Cardiac septum (tissue), 1 donor: ENCODE results near the gene ZNF628. TPM values are rescaled to one million over a fixed set of nuclear protein-coding genes. Genes with fewer than 3 reads are reported as not detected.
A peak's percentile ranks its signal among the peaks of the same experiment; 100 is the strongest.

Experiments
- DNase-seq: peaks from one replicate; pipeline ENCODE4 v3.0.0-alpha.2; 2020; ENCODE audit warnings: low spot score
- intact Hi-C: fragments of 100-400 bp; cut with DNase I; formaldehyde crosslinking; loops from one replicate; pipeline ENCODE4 v1.14.0; 2022
- long read RNA-seq: library from polyadenylated mRNA; unstranded; transcript quantifications from one replicate; pipeline ENCODE4 v2.0.0, GENCODE V29; 2021
- total RNA-seq: library from RNA; stranded (reverse); fragmentation: NEBNext Ultra II Directional; extraction: Animal tissue kit (Norgen Biotek cat#: 25700); gene quantifications from one replicate; pipeline ENCODE4 v1.2.1, GENCODE V29; 2021
- donor health status: DM: no; HTN: no; CAD: no.

ZNF628 gene
- total RNA-seq = 3.4 TPM
- long read RNA-seq, transcript ZNF628-201 (1 exons, 3,177 nt) = major isoform, 11 of 11 reads
- long read RNA-seq, partial matches to known transcripts = 0 of 11 reads
- long read RNA-seq, other reads (novel, unspliced or antisense) = 0 of 11 reads

DNA sequence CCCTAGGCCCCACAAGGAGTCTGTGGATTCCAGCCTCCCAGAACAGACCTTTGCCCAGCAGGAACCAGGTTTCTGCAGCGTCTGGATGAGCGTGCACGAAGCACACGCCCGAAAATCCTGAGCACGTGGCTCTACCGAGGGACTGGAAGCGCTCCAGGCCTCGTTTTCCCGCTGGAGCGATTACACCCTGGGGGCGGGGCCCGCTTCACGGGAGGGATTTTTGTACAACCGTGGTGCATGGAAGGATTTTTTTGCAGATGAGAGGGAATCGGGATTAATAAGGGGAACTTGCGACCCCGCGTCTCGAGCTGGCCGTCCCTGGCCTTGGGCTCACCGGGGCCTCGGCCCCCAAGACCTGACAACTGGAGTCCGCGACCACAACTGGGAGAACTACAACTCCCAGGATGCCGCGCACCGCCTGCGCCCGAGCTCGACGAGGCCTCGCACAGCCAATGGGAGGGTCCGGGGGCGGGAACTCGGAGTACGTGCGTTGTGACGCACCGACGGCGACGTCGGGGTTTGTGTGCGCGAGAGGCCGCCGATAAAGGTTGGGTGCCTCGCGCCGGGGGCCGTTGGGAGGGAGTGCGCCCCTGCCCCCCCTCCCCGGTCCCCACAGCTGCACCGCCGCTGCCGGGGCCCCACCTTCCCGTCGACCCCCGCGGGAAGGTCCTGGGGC lies at the start of gene ZNF628:
Gene ZNF628, plus strand, starts transcription at position 518 of the 676 bp plus-strand sequence. CDS start 3,294 bp downstream, outside the sequence.
- peak; percentile 99 for DNase-seq
- intact Hi-C loops = loop anchor here (2.0 kb wide), 1 partner anchor 125 kb away; the partner anchor contains the start of gene ZNF524

DNA sequence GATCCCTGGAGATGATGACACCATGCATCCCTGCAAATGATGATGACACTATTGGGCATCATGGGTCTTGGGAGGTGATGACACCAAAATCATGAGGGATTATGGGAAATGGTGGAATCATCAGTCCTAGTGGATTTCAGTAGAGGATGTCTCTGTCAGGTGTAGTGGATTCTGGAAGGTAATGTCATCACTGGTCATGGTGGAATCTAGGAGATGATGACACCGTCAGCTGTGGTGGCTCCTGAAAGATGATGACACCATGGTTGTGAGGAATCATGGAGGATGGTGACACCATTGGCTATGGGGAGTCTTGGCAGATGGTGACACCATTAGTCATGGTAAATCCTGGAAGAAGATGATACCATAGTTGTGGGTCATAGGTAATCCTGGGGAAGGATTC lies 45.2 kb upstream of the ZNF628 start:
- no peak for DNase-seq
- intact Hi-C loops = no loop called here

DNA sequence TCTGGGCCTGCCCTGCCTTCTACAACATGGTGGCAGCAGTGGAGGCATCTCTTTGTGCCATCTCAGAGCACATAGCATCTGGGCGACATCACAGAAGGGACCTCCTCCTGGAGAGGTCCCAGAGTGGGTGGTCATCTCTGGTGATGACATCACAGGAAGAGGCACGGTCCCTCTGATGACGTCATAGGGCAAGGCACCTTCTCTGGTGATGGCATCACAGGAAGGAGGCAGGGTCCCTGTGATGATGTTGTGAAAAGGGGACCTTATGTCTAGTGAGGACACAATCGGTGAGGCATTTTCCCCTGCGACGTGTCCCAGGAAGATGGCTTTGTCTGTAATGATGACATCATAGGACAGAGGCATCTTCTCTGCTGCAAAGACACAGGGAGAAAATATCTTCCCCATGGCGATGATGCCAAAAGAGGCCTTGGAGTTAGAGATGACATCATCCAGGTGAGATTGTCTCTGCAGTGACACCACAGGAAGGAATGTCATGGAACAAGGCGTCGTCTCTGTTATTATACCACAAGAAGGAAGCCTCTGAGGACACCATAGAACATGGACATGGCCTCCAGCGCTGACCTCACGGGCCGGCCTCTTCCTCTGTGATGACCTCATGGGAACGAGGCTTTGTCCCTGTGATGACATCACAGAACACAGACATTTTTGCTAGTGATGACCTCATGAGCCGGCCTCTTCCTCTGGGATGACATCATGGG lies 44.0 kb upstream of the ZNF628 start:
- DNase-seq = no peak

DNA sequence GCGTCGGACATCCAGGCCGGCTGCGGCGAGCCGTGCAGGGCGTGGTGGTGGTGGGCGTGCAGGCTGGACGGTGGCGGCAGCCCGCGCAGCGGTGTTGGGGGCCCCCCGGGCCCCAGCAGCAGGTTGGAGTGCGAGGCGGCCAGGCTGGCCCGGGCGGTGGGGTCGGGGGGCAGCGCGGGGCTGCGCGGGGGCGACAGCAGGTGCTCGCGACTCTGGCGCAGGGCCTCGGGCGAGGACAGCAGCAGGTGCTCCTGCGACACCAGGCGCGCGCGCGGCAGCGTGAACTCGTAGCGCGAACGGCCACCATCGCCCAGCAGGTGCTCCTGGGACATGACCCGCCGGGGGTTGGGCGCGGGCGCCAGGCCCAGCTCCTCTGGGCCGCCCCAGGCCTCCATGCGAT lies 43.1 kb upstream of the ZNF628 start:
- no peak for DNase-seq
- intact Hi-C loops = no loop called here

More for the DNA sequence above, 44.0 kb upstream of the ZNF628 start:
- intact Hi-C loops = no loop called here

DNA sequence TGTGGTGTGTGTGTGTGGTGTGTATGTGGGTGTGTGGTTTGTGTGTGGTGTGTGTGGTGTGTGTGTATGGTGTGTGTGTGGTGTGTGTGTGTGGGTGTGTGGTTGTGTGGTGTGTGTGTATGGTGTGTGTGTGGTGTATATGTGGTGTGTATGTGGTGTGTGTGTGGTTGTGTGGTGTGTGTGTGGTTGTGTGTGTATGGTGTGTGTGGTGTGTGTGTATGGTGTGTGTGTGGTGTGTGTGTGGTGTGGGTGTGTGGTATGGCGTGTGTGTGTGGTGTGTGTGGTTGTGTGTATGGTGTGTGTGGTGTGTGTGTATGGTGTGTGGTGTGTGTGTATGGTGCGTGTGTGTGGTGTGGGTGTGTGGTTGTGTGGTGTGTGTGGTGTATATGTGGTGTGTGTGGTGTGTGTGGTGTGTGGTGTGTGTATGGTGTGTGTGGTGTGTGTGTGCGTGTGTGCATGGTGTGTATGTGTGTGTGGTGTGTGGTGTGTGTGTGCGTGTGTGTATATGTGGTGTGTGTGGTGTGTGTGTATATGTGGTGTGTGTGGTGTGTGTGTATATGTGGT lies 42.0 kb upstream of the ZNF628 start:
- intact Hi-C loops = no loop called here
- DNase-seq = no peak

DNA sequence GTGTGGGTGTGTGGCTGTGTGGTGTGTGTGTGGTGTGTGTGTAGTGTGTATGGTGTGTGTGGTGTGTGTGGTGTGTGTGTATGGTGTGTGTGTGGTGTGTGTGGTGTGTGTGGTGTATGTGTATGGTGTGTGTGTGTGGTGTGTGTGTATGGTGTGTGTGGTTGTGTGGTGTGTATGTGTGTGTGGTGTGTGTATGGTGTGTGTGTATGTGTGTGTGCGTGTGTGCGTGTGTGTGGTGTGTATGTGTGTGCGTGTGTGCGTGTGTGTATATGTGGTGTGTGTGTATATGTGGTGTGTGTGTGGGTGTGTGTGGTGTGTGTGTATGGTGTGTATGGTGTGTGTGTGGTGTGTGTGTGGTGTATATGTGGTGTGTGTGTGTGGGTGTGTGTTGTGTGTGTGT lies 41.4 kb upstream of the ZNF628 start:
- intact Hi-C loops = no loop called here
- DNase-seq = no peak

DNA sequence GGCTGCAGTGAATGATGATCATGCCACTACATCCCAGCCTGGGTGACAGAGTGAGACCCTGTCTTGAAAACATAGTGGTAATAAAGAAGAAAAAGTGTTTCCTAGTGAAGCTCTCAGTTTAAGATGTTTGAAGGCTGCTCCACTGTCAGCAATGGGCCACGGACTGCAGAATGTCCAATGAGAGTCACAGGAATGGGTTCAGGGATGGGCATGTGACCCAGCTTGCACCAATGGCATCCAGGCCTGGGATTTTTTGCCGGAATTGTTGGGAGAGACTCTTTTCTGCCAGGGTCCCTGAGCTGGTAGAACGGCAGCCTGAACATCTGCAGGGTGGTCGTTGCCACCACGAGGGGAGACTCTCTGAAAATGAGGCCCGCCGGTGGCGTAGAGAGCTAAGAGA lies 39.6 kb upstream of the ZNF628 start:
- no peak for DNase-seq
- intact Hi-C loops = no loop called here

DNA sequence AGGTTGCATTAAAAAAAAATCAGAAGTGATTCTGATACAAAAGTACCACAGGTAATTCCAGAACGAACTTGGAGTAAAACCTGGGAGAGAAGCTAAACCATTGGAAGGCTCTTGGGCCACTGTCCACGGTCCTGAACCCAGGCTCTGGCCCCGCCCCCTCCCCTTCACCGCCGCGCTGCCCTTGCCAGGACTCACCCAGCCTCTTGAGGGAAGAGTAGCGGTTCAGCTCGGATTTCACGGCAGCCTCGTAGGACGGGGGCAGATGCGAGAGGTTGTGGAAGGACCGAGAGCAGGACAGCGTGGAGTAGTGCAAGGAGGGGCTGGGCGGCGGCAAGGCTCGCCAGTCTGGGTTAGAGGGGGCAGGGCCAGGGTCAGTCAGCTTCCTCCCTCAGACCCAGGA lies 39.0 kb upstream of the ZNF628 start:
- DNase-seq = no peak
- intact Hi-C loops = no loop called here

DNA sequence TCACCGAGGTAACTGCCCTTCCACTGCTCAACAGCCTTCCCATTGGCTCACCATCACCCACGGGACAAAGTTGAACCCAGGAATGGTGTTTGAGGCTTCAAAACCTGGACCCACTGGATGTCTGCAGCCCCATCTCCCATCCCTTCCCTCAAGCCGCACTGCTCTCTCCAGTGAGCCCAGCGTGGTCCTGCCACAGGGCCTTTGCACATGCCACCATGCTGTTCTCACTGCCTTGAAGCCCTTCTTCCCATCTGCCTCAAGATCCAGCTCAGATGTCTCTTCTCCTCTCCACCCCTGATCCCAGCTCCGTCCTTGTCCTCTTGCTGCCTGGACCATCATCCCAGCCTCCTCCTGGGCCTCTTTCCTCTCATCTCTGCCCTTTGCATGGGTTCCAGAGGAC lies 37.4 kb upstream of the ZNF628 start:
- intact Hi-C loops = no loop called here
- DNase-seq = no peak

DNA sequence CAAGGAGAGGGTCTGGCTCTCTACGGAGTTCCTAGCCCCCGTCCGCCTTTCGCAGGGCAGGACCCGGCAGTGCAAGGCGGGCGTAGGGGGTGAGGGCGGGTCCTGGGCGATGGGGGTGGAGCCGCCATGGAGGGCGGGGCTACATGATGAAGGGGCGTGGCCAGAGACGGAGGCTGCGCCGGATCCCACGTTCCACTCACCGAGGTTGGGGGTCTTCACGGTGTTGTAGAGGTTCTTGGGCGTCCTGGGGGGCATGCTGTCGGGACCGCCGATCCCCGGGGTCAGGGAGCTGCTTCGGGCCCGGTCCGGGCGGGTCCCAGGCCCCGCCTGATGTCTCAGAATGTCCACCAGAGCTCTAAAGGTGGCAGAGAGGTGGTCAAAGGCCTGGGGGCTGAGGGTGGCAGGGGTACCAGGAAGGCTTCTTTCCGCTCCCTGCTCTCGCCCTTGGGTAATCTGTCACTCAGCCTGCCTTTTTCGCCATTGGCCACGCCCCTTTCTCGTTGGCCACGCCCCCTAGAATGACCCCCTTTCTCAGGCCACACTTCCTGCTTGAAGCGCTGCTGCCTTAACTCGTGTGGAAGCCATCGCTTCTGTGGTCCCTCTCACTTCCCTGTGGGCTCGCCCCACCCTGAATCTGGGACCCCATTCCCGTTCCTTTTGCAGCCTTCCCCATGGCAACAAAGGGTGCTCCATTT lies 35.9 kb upstream of the ZNF628 start:
- intact Hi-C loops = no loop called here
- DNase-seq = no peak

DNA sequence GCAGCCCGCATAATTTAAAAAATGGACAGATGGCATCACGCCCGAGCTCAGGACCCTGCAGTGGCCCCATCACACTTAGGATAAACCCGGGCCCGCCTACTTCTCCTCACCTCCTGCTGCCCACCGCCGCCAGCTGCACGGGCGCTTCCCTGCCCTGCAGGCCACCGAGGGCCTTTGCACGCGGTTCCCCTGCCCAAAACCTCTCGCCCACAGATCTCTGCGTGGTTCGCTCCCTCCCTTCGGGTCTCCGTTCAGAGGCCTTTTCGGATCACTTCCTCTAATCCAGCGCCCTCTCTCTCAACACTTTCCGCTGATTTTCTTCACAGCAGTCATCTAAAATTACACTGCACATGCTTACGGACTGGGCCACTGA lies 35.1 kb upstream of the ZNF628 start:
- no peak for DNase-seq
- intact Hi-C loops = no loop called here

DNA sequence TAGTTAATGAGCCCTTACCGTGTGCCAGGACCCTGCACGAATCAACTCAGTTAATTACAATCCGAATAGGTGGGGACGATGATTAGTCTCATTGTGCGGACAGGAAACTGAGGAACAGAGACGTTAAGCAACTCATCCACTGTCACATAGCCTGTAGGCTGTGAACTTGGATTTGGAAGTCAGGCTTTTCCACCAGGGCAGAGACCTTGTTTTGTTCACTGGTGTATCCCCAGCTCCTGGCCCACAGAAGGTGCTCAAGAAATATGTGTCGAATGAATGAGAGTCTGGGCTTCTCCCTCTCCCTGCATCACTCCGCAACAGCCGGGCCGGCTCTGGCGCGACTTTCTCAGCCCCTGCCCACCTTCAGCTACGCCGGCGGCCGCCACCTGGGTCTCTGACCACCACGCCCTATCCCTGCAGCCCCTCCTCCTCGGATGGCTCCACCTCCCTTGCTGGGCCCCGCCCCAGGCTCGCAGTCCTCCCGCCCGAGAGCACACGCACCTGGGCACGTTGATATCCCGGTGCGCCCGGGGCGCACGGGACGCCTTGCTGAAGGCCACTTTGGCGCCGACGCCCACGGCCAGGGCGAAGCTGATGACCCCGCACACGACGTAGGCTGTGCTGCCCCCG lies 34.6 kb upstream of the ZNF628 start:
- intact Hi-C loops = no loop called here
- DNase-seq = no peak

DNA sequence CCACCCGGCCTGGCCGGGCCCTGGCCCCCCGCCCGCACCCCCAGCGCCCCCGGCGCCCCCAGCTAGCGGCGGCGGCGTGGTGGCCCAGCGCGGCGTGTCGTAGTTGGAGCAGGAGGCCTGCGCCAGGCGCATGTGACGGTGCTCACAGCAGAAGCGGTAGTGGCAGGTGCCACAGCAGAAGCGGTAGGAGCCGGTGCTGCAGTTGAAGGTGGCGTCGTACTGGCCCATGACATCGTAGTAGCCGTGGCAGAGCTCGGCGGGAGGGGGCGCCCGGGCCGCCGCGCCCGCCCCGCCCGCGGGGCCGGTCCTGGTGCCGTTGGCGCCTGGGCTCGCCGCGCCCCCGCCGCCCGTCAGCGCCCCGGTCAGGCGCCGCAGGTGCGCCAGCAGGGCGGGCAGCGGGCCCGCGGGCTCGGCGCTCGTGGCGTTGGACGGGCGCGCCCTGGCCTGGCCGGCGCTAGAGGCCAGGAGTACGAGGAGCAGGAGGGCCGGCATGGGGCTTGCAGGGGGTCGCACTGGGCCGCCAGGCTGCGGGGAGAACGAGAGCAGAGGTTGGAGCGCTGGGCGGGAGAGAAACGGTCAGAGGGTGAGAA lies 34.0 kb upstream of the ZNF628 start:
- intact Hi-C loops = no loop called here
- DNase-seq = no peak

DNA sequence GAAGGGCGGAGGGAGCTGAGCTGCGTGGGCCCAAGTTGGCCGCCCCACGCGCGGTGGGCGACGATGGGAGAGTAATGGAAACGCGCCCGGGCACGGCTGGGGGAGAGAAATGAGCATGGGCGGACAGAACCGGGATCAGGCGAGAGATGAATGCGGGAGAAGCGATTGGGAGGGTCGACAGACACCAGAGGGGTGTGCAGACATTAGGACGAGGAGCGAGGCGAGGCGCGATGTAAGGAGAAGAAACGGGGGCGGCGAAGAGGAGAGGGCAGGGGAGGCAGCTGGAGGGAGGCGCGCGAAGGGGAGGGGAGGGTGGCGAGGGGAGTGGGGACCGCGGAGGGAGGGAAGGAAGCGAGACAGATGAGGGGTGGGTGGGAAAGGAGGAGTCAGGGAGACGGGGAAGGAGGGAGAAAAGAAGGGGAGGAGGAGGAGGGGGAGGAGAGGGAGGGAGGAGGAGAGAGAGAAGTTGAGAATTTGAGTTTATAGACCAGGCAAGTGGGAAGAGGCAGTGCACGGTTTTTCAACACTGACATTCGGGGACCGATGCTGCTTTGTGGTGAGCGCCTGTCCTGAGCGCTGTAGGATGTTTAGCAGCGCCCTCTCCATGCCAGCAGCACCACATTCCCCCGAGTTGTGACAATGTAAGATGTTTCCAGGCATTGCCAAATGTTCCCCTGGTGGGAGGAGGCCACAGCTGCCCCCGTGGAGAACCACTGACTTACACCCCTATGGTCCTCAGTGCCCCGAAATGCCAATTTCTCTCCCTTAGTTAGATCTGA lies 33.2 kb upstream of the ZNF628 start, which contains the start of gene SHISA7:
Gene SHISA7, minus strand, starts transcription at position 256 of the 779 bp plus-strand sequence. CDS start 437 bp downstream, outside the sequence.
- intact Hi-C loops = no loop called here
- DNase-seq = no peak

DNA sequence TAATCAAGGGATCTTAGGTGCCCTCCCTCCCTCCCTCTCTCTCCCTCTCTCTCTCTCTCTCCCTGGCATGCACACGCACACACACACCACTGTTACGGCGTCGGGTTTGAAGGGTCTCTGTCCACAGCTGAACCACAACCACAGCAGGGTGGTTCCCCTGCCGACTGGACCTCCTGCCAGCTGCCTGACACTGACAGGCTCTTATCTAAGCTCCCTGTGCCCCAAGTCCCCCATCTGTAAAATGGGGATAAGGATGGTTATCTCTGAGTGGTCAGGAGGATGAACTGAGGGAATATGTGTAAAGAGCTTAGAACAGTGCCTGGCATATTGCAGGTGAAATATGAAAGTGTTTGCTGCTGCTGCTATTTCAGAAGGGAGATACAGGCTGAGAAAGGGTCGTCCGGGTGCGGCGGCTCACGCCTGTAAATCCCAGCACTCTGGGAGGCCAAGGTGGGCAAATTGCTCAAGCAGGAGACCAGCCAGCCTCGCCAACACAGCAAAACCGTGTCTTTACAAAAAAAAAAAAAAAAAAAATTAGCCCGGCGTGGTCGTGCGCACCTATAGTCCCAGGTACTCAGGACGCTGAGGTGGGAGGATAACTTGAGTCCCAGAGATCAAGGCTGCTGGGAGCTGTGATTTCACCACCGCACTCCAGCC lies 32.5 kb upstream of the ZNF628 start:
- DNase-seq = no peak
- intact Hi-C loops = no loop called here

DNA sequence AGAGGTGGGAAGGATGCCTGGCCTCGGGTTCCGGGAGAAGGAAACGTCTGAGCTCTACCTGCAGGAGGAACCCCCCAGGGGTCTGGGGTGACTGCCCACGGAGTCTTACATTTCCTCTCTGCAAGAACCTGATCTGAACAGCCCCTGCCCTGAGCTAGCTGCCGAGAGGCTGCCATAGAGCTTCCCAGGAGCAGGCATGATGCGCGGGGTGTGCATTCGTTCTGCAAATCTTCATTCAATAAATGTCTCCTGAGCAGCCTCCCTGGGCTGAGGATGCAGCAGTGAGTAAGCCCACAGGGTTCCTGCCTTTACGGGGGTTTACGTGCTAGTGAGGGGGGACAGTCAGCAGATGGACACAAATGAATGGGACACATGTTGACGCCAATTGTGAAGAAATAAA lies 31.8 kb upstream of the ZNF628 start:
- DNase-seq = no peak
- intact Hi-C loops = no loop called here

DNA sequence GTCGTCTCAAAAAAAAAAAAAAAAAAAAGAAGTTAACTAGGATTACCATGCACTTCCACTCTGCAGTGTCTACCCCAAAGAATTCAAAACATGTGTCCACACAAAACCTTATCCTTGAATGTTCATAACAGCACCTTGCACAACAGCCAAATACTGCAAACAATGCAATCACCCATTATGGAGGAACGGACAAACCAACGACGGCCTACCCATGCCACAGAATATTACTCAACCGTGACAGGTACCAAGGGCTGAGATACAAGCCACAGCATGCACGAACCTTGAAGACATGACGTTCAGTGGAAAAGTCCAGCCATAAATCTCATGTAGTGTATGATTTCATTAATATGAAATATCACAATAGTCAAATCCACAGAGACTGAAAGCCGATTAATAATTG lies 30.4 kb upstream of the ZNF628 start:
- intact Hi-C loops = no loop called here
- DNase-seq = no peak
